ENCODE measurements around the gene FHIT.

DNA sequence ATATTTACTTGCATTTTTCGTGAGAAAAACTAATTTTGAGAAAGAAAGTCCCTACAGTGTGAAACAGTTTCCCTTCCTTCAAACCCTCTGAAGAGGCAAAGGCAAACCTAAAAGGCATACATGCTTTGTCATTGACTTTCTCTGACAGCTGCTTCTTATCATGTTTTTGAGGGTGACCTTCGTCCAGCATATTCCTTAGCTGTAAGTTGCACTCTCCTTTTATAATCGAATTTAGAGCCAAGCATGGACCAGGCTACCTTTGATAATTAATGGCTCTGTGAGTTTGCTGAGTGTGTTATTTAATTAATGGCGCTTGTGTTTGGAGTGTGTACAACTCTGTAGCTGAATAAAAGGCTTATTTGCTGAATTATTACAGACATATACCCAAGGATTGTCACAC is 1517.2 kb downstream of the FHIT start:
- TF ChIP-seq POLR2A (IDR thresholded peaks at IDR 0.05; ENCODE audit: low read length): no peak
- no peak for TF ChIP-seq GATA1 (IDR thresholded peaks at IDR 0.05; ENCODE audit: low read depth, low read length)

Measured in erythroblast (primary cell).